Mesenchymal stem cell (in vitro differentiated cells and primary cell): ENCODE results near the gene MIA.
A peak's percentile ranks its signal among the peaks of the same experiment; 100 is the strongest.

Source experiments
- DNase-seq: peaks from one replicate; pipeline ENCODE4 v3.0.0-alpha.2; 2013
- H2AFZ ChIP-seq: one replicate; pipeline ENCODE4 v1.6.1; 2013; ENCODE audit warnings: low read depth, mild to moderate bottlenecking, control low read depth, inconsistent platforms, low read length, moderate library complexity
- H2AK5ac ChIP-seq: 2 replicates; pipeline ENCODE4 v1.6.1; 2013; ENCODE audit warnings: low read length, moderate library complexity, mild to moderate bottlenecking, inconsistent platforms; ENCODE audit not compliant: severe bottlenecking
- H2BK120ac ChIP-seq: one replicate; pipeline ENCODE4 v1.6.1; 2013; ENCODE audit warnings: low read depth, mild to moderate bottlenecking, inconsistent platforms, low read length, moderate library complexity
- H2BK12ac ChIP-seq, 2 experiments: one replicate each; pipeline ENCODE4 v1.6.1; 2013; ENCODE audit warnings: inconsistent platforms in 2 of 2, low read length in 2 of 2, mild to moderate bottlenecking in 2 of 2, moderate library complexity in 2 of 2, control low read depth in 1 of 2
- H2BK15ac ChIP-seq: one replicate; pipeline ENCODE4 v1.6.1; 2013; ENCODE audit warnings: mild to moderate bottlenecking, low read depth, inconsistent platforms; ENCODE audit not compliant: poor library complexity, severe bottlenecking
- H2BK5ac ChIP-seq: 2 replicates; pipeline ENCODE4 v1.6.1; 2013; ENCODE audit warnings: low read depth, mild to moderate bottlenecking, low read length, control low read depth, inconsistent platforms; ENCODE audit not compliant: poor library complexity, severe bottlenecking
- H3K14ac ChIP-seq, 2 experiments: one replicate each; pipeline ENCODE4 v1.6.1; 2013; ENCODE audit warnings: inconsistent platforms in 2 of 2, low read length in 2 of 2, control low read depth in 1 of 2, mild to moderate bottlenecking in 1 of 2, moderate library complexity in 1 of 2
- H3K18ac ChIP-seq, 2 experiments: one replicate each; pipeline ENCODE4 v1.6.1; 2013; ENCODE audit warnings: inconsistent platforms in 2 of 2, low read length in 2 of 2, control low read depth in 1 of 2, low read depth in 1 of 2, mild to moderate bottlenecking in 1 of 2
- H3K23ac ChIP-seq, 2 experiments: one replicate each; pipeline ENCODE4 v1.6.1; 2013; ENCODE audit warnings: inconsistent platforms in 2 of 2, low read length in 2 of 2, mild to moderate bottlenecking in 2 of 2, moderate library complexity in 2 of 2, control low read depth in 1 of 2
- H3K27ac ChIP-seq: 2 replicates; pipeline ENCODE4 v1.5.1; 2013; ENCODE audit warnings: mild to moderate bottlenecking, moderate library complexity, low read length, control low read depth, inconsistent platforms; ENCODE audit not compliant: poor library complexity, severe bottlenecking
- H3K27me3 ChIP-seq, 2 experiments: 2 replicates each; pipeline versions ENCODE4 v1.6.1 to v1.7.0; 2013; ENCODE audit warnings: low read length in 2 of 2, mild to moderate bottlenecking in 2 of 2, moderate library complexity in 2 of 2, control low read depth in 1 of 2, inconsistent platforms in 1 of 2; ENCODE audit not compliant: control insufficient read depth in 1 of 2, insufficient read depth in 1 of 2
- H3K36me3 ChIP-seq, 2 experiments: 2 replicates each; pipeline versions ENCODE4 v1.6.1 to v1.7.0; 2013; ENCODE audit warnings: low read length in 2 of 2, control low read depth in 1 of 2, inconsistent platforms in 1 of 2, low read depth in 1 of 2, mild to moderate bottlenecking in 1 of 2; ENCODE audit not compliant: insufficient read depth in 2 of 2, control insufficient read depth in 1 of 2
- H3K4ac ChIP-seq, 2 experiments: one replicate each; pipeline ENCODE4 v1.6.1; 2013; ENCODE audit warnings: inconsistent platforms in 2 of 2, low read length in 2 of 2, mild to moderate bottlenecking in 2 of 2, moderate library complexity in 2 of 2, control low read depth in 1 of 2, low read depth in 1 of 2
- H3K4me1 ChIP-seq: 2 replicates; pipeline ENCODE4 v1.6.1; 2013; ENCODE audit warnings: low read depth, low read length, control low read depth; ENCODE audit not compliant: control insufficient read depth, insufficient read depth
- H3K4me2 ChIP-seq: 2 replicates; pipeline ENCODE4 v1.6.1; 2013; ENCODE audit warnings: low read length, mild to moderate bottlenecking, inconsistent platforms; ENCODE audit not compliant: poor library complexity, severe bottlenecking
- H3K4me3 ChIP-seq, 2 experiments: 2 replicates each; pipeline versions ENCODE4 v1.5.1 to v1.7.0; 2013; ENCODE audit warnings: low read length in 2 of 2, mild to moderate bottlenecking in 2 of 2, control low read depth in 1 of 2, low read depth in 1 of 2; ENCODE audit not compliant: insufficient read depth in 1 of 2
- H3K79me1 ChIP-seq: replicated peaks from 2 replicates; pipeline ENCODE4 v1.6.1; 2013; ENCODE audit warnings: mild to moderate bottlenecking, control low read depth, low read length, inconsistent platforms; ENCODE audit not compliant: poor library complexity, severe bottlenecking
- H3K9ac ChIP-seq: 2 replicates; pipeline ENCODE4 v1.7.0; 2013; ENCODE audit warnings: mild to moderate bottlenecking, low read length, moderate library complexity
- H3K9me3 ChIP-seq: 2 replicates; pipeline ENCODE4 v1.7.0; 2013; ENCODE audit warnings: mild to moderate bottlenecking, low read length; ENCODE audit not compliant: control insufficient read depth
- H4K8ac ChIP-seq: one replicate; pipeline ENCODE4 v1.6.1; 2013; ENCODE audit warnings: inconsistent platforms, mild to moderate bottlenecking, low read length, moderate library complexity
- H4K91ac ChIP-seq: one replicate; pipeline ENCODE4 v1.6.1; 2013; ENCODE audit warnings: mild to moderate bottlenecking, low read length, inconsistent platforms
- WGBS: methylation state at CpG from one replicate; pipeline ENCODE4 v1.1.7; 2013; ENCODE audit warnings: mixed read lengths; 5-methylcytosine and 5-hydroxymethylcytosine counted together

Gene MIA

GRCh38 chr19:40744554-40745401, 30.5 kb upstream of the MIA start:
- Histone ChIP-seq H3K9me3 (no peaks in the 10 kb centered on the region), H4K8ac (peak overlapping the region; percentile 90), H3K4me3 (no peak overlapping the region), H3K18ac (peak overlapping the region; percentile 37 to 95), H2AFZ (no peak overlapping the region), H3K27ac (peak overlapping the region; percentile 89), H2BK12ac (peak overlapping the region; percentile 82 to 88), H3K9ac (peak overlapping the region; percentile 36), H3K36me3 (peaks cover 15 to 28% of the 10 kb centered on the region in 2 experiments), H3K79me1 (peaks cover 20% of the 10 kb centered on the region), H2BK15ac (peak overlapping the region; percentile 90), H2BK5ac (no peak overlapping the region), H3K14ac (peak overlapping the region in 1 of 2 experiments; percentile 12), H3K4me1 (peaks cover 31% of the 10 kb centered on the region), H3K4ac (peak overlapping the region; percentile 69 to 80), H2AK5ac (peak overlapping the region; percentile 78), H3K23ac (no peak overlapping the region), H3K4me2 (no peak overlapping the region), H3K27me3 (no peaks in the 10 kb centered on the region), H2BK120ac (peak overlapping the region; percentile 61), H4K91ac (peak overlapping the region; percentile 94)
- WGBS: 76% methylated on average over 14 of the region's 17 CpGs
- DNase-seq: peak; percentile 47

- Histone ChIP-seq H2AK5ac (peak overlapping the region; percentile 78), H3K9ac (peak overlapping the region; percentile 36), H4K91ac (peak overlapping the region; percentile 94), H2BK15ac (peak overlapping the region; percentile 60), H3K36me3 (peaks cover 12 to 22% of the 10 kb centered on the region in 2 experiments), H2BK12ac (peak overlapping the region; percentile 82 to 88), H3K14ac (no peak overlapping the region), H2AFZ (no peak overlapping the region), H4K8ac (peak overlapping the region; percentile 90), H2BK120ac (peak overlapping the region; percentile 61), H3K4me3 (no peak overlapping the region), H3K4me2 (no peak overlapping the region), H3K4me1 (peaks cover 35% of the 10 kb centered on the region), H3K27me3 (no peaks in the 10 kb centered on the region), H3K79me1 (peaks cover 24% of the 10 kb centered on the region), H3K4ac (peak overlapping the region; percentile 69 to 80), H3K18ac (peak overlapping the region; percentile 34 to 95), H3K9me3 (no peaks in the 10 kb centered on the region), H3K23ac (no peak overlapping the region), H3K27ac (peak overlapping the region; percentile 89), H2BK5ac (no peak overlapping the region)
- DNase-seq: peak; percentile 64
- 56% methylated on average over 6 of the region's 7 CpGs for WGBS
Measured at GRCh38 chr19:40745402-40745780, 29.9 kb upstream of the MIA start.

GRCh38 chr19:40747536-40747935, 27.8 kb upstream of the MIA start:
- H2BK5ac ChIP-seq: no peak overlapping the region
- H3K4ac ChIP-seq: no peak overlapping the region
- no peak overlapping the region for H2AFZ ChIP-seq
- H3K9me3 ChIP-seq: no peaks in the 10 kb centered on the region
- no peak overlapping the region for H2AK5ac ChIP-seq
- H2BK12ac ChIP-seq: peak overlapping the region in 1 of 2 experiments; percentile 55
- H3K18ac ChIP-seq: no peak overlapping the region
- H2BK120ac ChIP-seq: no peak overlapping the region
- no peak overlapping the region for H3K9ac ChIP-seq
- 99% methylated on average over 7 of the region's 7 CpGs for WGBS
- no peak overlapping the region for H3K23ac ChIP-seq
- peaks cover 24% of the 10 kb centered on the region for H3K79me1 ChIP-seq
- no peak overlapping the region for H3K27ac ChIP-seq
- H3K4me2 ChIP-seq: no peak overlapping the region
- no peak overlapping the region for H3K14ac ChIP-seq
- peaks cover 5 to 11% of the 10 kb centered on the region in 2 experiments for H3K36me3 ChIP-seq
- DNase-seq: no peak
- H3K4me1 ChIP-seq: peaks cover 36% of the 10 kb centered on the region
- H3K27me3 ChIP-seq: no peaks in the 10 kb centered on the region
- H3K4me3 ChIP-seq: no peak overlapping the region
- H2BK15ac ChIP-seq: no peak overlapping the region
- H4K8ac ChIP-seq: no peak overlapping the region
- H4K91ac ChIP-seq: no peak overlapping the region

GRCh38 chr19:40750058-40750873, 25.1 kb upstream of the MIA start, which contains the start of gene ACTMAP:
Gene ACTMAP, minus strand, starts transcription at chr19:40750477. Its CDS starts 674 bp downstream, at chr19:40749803.
- peak within 1 kb of the TSS; percentile 97 for H4K91ac ChIP-seq
- peak within 1 kb of the TSS; percentile 96 for H3K9ac ChIP-seq
- H3K79me1 ChIP-seq: peaks cover 22% of the 10 kb centered on the region
- no peaks in the 10 kb centered on the region for H3K27me3 ChIP-seq
- peak within 1 kb of the TSS; percentile 89 to 99 for H3K4ac ChIP-seq
- peak within 1 kb of the TSS; percentile 99 for H4K8ac ChIP-seq
- H2BK12ac ChIP-seq: peak within 1 kb of the TSS; percentile 62 to 83
- H2AK5ac ChIP-seq: peak within 1 kb of the TSS; percentile 100
- peak within 1 kb of the TSS in 1 of 2 experiments; percentile 86 for H3K14ac ChIP-seq
- H2BK120ac ChIP-seq: peak within 1 kb of the TSS; percentile 91
- peaks cover 6 to 9% of the 10 kb centered on the region in 2 experiments for H3K36me3 ChIP-seq
- peak within 1 kb of the TSS; percentile 99 for H2BK15ac ChIP-seq
- 2% methylated on average over 41 of the region's 43 CpGs for WGBS
- DNase-seq: peak; percentile 100
- peak within 1 kb of the TSS; percentile 94 to 96 for H3K18ac ChIP-seq
- peak within 1 kb of the TSS; percentile 94 for H3K4me2 ChIP-seq
- peak within 1 kb of the TSS; percentile 92 for H3K27ac ChIP-seq
- H3K4me3 ChIP-seq: peak within 1 kb of the TSS; percentile 84 to 94
- H2AFZ ChIP-seq: no peak within 1 kb of the TSS
- H3K23ac ChIP-seq: no peak within 1 kb of the TSS
- no peaks in the 10 kb centered on the region for H3K9me3 ChIP-seq
- peak within 1 kb of the TSS; percentile 90 for H2BK5ac ChIP-seq
- peaks cover 35% of the 10 kb centered on the region for H3K4me1 ChIP-seq
